LoVo (cell line): Measurements from ENCODE around the gene AP1G2.

ENCODE experiments used
- DNase-seq: peaks from one replicate; pipeline ENCODE4 v3.0.0-alpha.2; 2016; ENCODE audit warnings: low spot score

The AP1G2 gene

GRCh38 chr14:23567186-23568020 is at the start of gene AP1G2:
Gene AP1G2, minus strand, starts transcription at chr14:23567791. Its CDS starts 477 bp downstream, at chr14:23567314.
- peak; percentile 92 for DNase-seq

DNA sequence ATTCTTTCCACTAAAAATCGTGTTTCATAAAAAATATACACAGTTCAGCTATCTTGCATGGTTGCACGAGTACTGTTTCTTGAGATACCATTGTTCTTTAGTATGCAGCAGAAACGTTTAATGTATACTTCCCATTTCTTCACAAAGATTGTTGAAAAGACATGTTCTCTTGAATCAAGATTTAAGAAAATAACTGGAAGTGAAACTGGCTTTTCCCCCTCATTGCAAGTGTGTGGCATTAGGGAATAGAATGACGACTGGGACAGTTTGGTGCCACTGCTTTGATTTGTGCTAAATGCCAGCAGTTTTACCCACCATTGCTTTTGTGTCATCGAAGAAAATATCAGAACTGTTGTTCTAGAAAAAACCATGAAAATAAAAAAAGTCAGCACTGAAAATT is 48.3 kb upstream of the AP1G2 start:
- DNase-seq, result no peak

DNA sequence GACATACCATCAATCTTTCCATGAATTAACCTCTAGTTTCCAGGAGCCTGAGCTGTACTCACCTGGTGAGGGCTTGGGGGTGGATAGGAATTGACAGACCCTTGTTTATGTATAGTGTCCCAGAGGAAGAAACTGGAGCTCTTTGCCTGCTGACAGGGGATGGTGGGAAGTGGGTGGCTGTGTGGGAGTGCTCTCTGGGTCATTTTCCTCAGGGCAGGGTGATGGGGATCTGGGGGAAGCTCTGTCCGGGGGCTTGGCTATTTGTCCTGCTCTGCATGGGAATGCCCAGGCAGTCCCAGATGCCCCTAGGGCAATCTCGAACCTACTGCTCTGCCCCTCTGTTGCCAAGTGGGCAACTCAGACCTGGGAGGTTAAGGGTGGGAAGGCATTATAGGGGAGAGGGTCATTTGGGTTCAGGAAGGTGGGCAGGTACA is 46.8 kb upstream of the AP1G2 start:
- no peak for DNase-seq

DNA sequence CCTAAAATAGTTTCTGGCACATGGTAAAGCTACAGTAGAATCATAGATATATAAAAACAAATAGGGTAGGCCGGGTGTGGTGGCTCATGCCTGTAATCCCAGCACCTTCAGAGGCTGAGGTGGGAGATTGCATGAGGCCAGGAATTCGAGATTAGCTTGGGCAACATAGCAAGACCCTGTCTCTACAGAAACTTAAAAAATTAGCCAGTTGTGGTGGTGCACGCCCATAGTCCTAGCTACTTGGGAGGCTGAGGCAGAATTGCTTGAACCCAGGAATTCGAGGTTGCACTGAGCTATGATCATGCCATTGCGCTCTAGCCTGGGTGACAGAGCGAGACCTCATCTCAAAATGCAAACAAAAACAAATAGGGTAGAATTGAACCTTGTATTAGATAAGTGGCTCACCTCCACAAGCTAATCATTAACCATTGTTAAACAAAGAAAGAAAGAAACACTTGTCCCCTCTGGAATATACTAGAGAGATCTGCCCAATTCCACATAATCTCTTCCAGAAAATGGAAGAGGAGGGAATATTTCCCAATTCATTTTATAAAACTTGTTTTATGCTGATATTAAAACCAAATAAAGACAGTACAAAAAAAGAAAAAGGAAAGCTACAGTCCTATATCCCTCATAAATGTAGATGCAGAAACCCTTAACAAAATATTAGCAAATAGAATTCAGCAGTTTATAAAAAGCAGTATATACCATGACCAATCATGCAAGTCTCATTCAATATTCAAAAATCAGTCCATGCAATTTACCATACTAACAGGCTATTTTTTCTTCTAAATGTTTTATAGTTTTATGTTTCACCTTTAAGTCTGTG is 45.9 kb upstream of the AP1G2 start:
- peak; percentile 69 for DNase-seq

- DNase-seq, result no peak
Observed at GRCh38 chr14:23612802-23613201, 45.2 kb upstream of the AP1G2 start.

- no peak for DNase-seq
Observed at GRCh38 chr14:23612354-23612732, 44.8 kb upstream of the AP1G2 start.

DNA sequence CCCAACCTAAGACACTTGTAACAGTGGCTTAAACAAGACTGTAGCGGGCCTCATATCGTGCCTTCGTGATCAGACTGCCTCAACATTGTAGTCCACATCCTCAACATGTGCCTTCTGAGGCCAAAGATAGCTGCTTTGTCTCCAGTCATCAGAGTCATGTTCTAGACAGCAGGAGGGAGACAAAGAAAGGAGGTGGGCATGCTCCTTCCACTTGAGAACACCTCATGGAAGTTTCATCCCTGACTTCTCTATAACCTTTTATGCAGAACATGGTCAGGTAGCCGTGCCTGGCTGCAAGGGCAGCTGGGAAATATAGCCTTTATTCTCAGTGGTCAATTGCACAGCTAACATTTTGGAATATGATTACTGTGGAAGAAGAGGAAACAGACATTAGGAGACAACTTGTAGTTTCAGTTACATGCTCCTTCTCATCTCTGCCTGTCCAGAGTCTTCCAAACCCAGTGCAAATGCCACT is 43.3 kb upstream of the AP1G2 start:
- no peak for DNase-seq

- no peak for DNase-seq
Observed at GRCh38 chr14:23610090-23610814, 42.7 kb upstream of the AP1G2 start.

- peak; percentile 69 for DNase-seq
Observed at GRCh38 chr14:23609411-23610089, 42.0 kb upstream of the AP1G2 start.

DNA sequence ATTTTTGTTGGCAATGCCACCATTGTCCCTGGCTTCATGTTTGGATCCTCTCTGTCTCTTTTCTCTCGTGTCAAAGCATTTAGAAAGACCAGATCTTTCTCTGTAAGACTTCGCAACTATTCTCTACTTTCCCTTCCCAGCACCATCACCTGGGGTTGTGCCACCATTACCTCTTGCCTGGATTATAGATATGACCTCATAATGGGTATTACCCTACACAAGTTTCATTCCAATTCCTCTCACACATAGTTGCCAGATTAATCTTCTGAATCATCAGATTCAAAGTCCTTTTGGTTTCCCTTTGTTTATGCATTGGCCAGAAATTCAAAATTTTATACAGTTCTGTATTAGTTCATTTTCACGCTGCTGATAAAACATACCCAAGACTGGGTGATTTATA is 41.4 kb upstream of the AP1G2 start:
- DNase-seq, result no peak

DNA sequence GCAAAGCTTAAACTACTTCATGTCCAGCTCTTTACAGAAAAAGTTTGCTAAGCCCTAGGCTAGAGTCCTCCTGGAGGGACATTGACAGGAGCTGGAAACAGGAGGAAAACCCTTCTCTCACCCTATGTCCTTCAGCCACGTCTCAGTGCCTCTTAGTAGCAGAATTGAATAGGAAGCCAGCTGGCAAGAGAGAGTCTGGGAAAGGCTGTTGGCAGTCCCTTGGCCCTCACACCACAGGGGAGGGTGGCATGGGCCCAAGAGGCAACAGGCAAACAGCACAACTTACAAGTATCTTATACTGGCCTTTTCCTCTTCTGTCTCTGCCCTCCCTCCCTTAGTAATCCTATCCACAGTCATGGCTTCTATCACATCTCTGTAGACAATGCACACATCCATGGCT is 40.9 kb upstream of the AP1G2 start:
- no peak for DNase-seq

- no peak for DNase-seq
Observed at GRCh38 chr14:23605931-23606585, 38.5 kb upstream of the AP1G2 start.

- no peak for DNase-seq
Observed at GRCh38 chr14:23604675-23605170, 37.1 kb upstream of the AP1G2 start.

- DNase-seq, result no peak
Observed at GRCh38 chr14:23604148-23604547, 36.6 kb upstream of the AP1G2 start.

- DNase-seq, result no peak
Observed at GRCh38 chr14:23603103-23603502, 35.5 kb upstream of the AP1G2 start.

DNA sequence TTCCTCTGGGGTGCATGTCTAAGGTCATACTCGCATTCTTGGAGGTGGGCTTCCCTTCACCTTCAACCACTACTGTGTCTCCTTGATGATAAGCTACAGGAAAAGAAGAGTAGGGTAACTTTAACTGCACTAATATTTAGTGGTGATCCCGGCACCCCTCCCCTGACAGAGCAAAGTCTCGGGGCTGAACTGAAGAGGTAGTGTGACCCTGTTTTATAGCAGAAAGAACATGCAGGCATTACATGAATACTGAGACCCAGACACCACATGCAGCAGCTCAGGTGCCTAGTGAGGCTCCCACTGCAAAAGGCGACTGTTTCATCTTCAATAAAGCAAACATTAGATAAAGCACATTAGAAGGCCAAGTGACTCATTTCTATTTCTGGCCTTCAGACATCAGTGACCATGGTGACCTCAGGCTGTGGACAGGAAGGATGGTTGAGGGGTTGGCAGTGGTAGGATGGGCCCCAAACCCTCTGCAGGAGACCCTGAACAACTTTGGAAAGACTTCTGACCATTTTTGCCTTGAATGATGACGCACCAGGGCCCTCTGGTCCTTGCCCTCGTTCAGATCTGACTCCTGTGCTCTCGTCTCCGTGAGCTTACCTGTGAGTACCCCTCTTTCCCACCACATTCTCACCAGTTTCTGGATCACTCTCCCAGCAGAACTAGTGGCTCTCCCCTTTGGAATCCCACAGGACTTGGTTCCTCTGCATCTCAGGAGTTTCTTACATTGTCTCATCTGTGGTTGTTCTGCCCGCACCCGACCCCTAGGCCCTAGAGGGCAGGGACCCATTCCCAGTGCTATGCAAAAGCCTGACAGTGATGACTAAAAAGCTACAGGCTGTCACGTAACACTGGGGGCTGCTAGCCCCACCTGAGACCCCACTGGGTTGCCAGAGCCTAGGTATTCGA is 34.8 kb upstream of the AP1G2 start:
- DNase-seq, result no peak

- DNase-seq, result no peak
Observed at GRCh38 chr14:23601845-23602180, 34.2 kb upstream of the AP1G2 start.

DNA sequence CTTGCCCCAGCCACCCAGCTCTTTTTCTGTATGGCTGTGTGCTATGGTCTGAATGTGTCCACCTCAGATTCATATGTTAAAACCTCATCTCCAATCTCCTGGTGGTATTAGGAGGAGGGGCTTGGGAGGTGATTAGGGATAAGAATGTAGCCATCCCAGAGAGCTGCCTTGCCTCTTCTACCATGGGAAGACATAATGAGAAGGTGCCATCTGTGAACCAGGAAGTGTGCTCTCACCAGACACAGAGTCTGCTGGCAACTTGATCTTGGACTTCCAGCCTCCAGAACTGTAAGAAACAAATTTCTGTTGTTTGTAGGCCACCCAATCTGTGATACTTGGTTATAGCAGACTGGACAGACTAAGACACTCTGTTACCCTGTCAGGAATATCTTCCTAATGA is 33.8 kb upstream of the AP1G2 start:
- no peak for DNase-seq

- no peak for DNase-seq
Observed at GRCh38 chr14:23600806-23601205, 33.2 kb upstream of the AP1G2 start.

- no peak for DNase-seq
Observed at GRCh38 chr14:23600322-23600707, 32.7 kb upstream of the AP1G2 start.
